ENCODE data around the gene FRMPD1. TPM values are rescaled to one million over a fixed set of nuclear protein-coding genes. Genes with fewer than 3 reads are reported as not detected.

Gene FRMPD1
- polyA plus RNA-seq, 1 donor from 2014 or later = 0.35 TPM

DNA sequence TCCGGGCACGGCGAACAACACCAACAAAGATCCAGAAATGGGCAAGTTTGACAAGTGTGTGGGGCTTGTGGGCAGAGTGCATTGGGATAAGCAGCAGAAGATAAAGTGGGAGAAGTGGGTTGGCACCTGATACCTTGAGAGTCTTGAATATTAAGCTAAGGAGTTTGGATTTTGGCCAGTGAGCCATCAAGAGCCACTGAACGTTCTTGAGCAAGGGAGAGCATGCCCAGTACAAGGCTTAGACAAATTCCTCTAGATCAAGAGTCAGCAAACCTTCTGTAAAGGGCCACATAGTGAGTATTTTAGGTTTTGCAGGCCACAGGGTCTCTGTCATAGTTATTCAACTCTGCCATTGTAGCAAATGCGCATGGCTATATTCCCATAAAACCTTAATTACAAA is 76.3 kb downstream of the FRMPD1 start:
- Histone ChIP-seq H3K4me2 (ENCODE audit: low read length) (no peak overlapping the region), H3K9ac (ENCODE audit: low read length) (no peak overlapping the region)
- TF ChIP-seq RAD21 (conservative IDR thresholded peaks at IDR 0.05) (no peak), SMC3 (conservative IDR thresholded peaks at IDR 0.05; ENCODE audit: poor library complexity) (no peak), CTCF (IDR thresholded peaks at IDR 0.05; ENCODE audit: poor library complexity, severe bottlenecking) (no peak), EP300 (conservative IDR thresholded peaks at IDR 0.05; ENCODE audit: poor library complexity, severe bottlenecking) (no peak), EZH2 (IDR thresholded peaks at IDR 0.05; ENCODE audit: borderline replicate concordance, insufficient read depth, low read length, poor library complexity, severe bottlenecking) (no peak), TAF1 (IDR thresholded peaks at IDR 0.05; ENCODE audit: low read depth) (no peak), MXI1 (conservative IDR thresholded peaks at IDR 0.05; ENCODE audit: poor library complexity, severe bottlenecking) (no peak), POLR2AphosphoS5 (IDR thresholded peaks at IDR 0.05) (no peak), REST (IDR thresholded peaks at IDR 0.05; ENCODE audit: borderline replicate concordance) (no peak)

DNA sequence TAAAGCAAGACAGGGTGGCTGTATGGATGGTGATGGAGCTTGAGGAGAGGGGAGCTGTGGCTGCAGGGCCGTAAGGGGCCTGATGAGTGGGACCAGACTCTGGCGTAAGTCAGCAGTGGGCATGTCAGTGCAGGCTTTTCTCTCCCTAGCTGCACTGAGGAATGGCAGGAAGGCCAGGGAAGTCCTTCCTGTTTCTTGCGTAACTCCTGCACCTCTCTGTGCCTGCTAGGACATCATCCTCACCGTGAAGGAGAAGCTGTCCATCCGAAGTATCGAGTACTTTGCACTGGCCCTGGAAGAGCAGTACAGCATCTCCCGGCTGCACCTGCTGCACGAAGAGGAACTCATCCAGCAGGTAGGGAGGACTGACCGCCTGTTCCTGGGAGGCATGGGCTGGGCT is 78.7 kb downstream of the FRMPD1 start:
- H4K20me1 ChIP-seq (ENCODE audit: insufficient read depth) = no peaks in the 10 kb centered on the region
- TF ChIP-seq EP300 (conservative IDR thresholded peaks at IDR 0.05; ENCODE audit: poor library complexity, severe bottlenecking) (no peak), RAD21 (conservative IDR thresholded peaks at IDR 0.05) (no peak), EZH2 (IDR thresholded peaks at IDR 0.05; ENCODE audit: borderline replicate concordance, insufficient read depth, low read length, poor library complexity, severe bottlenecking) (no peak), POLR2AphosphoS5 (IDR thresholded peaks at IDR 0.05) (no peak), TAF1 (IDR thresholded peaks at IDR 0.05; ENCODE audit: low read depth) (no peak), REST (IDR thresholded peaks at IDR 0.05; ENCODE audit: borderline replicate concordance) (no peak), MXI1 (conservative IDR thresholded peaks at IDR 0.05; ENCODE audit: poor library complexity, severe bottlenecking) (no peak), SMC3 (conservative IDR thresholded peaks at IDR 0.05; ENCODE audit: poor library complexity) (no peak), CTCF (IDR thresholded peaks at IDR 0.05; ENCODE audit: poor library complexity, severe bottlenecking) (no peak)

More for the DNA sequence above, 76.3 kb downstream of the FRMPD1 start:
- Histone ChIP-seq H3F3A (ENCODE audit: insufficient read depth, low read length, poor library complexity, severe bottlenecking) (no peaks in the 10 kb centered on the region), H3K27me3 (ENCODE audit: insufficient read depth, low read depth, low read length) (no peaks in the 10 kb centered on the region), H3K36me3 (ENCODE audit: insufficient read depth, low read length) (no peaks in the 10 kb centered on the region), H4K20me1 (ENCODE audit: insufficient read depth) (no peaks in the 10 kb centered on the region), H3K9me3 (ENCODE audit: low read length) (no peaks in the 10 kb centered on the region), H3K4me3 (ENCODE audit: low read length) (no peak overlapping the region), H3K27ac (ENCODE audit: low read length) (no peak overlapping the region), H2AFZ (ENCODE audit: low read depth, low read length) (no peak overlapping the region), H3K79me2 (replicated peaks; ENCODE audit: insufficient read depth, low read length) (no peaks in the 10 kb centered on the region), H3K9me2 (ENCODE audit: insufficient read depth, low read length) (no peaks in the 10 kb centered on the region)

More for the DNA sequence above, 78.7 kb downstream of the FRMPD1 start:
- Histone ChIP-seq H2AFZ (ENCODE audit: low read depth, low read length) (no peak overlapping the region), H3F3A (ENCODE audit: insufficient read depth, low read length, poor library complexity, severe bottlenecking) (no peaks in the 10 kb centered on the region), H3K4me2 (ENCODE audit: low read length) (no peak overlapping the region), H3K9me2 (ENCODE audit: insufficient read depth, low read length) (no peaks in the 10 kb centered on the region), H3K27me3 (ENCODE audit: insufficient read depth, low read depth, low read length) (no peaks in the 10 kb centered on the region), H3K4me3 (ENCODE audit: low read length) (no peak overlapping the region), H3K9ac (ENCODE audit: low read length) (no peak overlapping the region), H3K27ac (ENCODE audit: low read length) (no peak overlapping the region), H3K9me3 (ENCODE audit: low read length) (no peaks in the 10 kb centered on the region), H3K36me3 (ENCODE audit: insufficient read depth, low read length) (no peaks in the 10 kb centered on the region), H3K79me2 (replicated peaks; ENCODE audit: insufficient read depth, low read length) (no peaks in the 10 kb centered on the region)
